ENCODE data around the gene DNAJA2.
"Not testable (repeated sequence)": the region's sequence is repeated elsewhere in the genome, so short reads cannot be mapped to it uniquely, and the experiment has no call there.

Gene DNAJA2

DNA sequence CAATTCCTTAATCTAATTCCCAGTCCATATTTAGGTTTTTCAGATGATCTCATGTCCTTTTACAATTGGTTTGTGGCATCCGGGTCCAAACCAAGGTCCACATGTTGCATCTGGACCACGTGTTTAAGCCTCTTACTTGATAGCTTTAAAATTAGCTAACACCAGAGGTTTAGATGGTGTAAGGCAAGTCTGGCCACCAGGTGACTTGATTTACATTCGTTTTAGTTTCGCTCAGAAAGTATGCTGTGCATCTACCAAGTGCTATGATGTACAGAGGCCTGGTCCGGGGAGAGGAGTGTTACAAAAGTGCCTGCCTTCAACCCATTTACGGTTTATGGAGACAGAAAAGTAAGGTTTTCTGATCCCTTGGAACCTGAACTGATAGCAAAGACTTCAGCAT is 878 bp upstream of the DNAJA2 start:
- DNase-seq = peak; percentile 68

DNA sequence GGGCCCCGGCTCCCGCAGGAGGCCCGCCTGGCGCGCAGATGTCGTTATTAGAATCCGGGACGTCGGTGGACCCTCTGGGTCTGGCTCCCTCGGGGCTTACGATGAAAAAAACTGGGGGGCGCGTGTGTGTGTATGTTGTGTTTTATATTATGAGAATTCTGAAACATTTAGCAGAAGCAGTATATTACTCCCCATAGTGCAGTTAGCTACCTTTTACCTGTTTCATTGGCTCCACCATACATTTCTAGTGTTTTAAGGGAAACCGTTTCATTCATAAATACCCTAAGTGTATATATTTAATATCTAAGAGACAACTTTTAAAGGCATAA is 486 bp upstream of the DNAJA2 start:
- DNase-seq = no peak

DNA sequence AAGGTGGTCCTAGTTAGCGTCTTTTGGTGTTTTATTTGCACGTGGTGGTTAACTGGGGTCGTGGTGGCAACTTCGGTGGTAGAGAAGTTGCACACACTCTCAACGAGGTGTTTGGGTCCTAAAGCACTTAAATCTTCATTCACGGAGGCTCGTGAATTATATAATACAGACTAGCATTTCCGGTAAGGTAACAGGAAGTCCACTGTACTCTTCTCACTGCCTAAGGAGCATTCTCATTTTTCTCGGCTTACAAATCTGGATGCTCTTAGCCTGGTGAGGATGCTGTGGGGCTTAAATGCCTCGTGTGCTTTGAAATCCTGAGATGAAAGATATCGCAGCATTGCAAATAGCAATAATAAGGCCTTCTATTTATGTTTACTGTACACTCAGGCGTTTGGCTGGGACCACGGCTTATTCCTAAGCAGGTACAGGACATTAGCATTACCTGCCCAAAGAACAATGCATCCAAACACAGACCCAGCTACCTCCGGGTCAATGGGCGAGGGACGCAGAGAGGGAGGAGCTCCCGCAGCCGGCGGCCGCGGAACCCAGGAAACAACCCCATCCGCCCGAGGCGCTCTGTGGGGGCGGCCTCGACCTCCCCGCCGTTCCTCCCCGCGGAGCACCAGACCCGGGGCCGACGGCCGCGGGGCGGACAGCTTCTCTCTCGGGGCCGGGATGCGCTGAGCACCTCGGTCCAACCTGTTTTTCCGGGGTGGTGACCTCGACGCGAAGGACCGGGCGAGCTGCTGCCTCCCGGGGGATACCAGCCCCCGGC is 856 bp downstream of the DNAJA2 start:
- peak; percentile 74 for DNase-seq

DNA sequence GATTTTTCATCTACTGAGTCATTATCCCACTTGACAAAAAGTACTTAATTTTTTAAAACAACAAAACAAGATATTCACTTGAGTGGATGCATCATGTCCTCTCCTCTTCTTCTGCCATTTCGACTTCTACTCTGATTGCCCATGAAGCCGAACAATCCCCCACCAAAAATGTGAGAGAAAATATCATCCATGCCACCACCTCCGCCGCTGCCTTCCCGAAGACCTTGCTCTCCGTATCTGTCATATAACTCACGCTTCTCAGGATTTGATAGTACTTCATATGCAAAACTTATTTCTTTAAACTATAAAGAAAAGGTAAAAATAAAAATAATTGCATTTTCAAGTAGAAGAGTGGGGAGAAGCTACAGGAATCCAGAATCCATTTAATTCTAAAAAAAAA is 2.2 kb downstream of the DNAJA2 start:
- DNase-seq = no peak

DNA sequence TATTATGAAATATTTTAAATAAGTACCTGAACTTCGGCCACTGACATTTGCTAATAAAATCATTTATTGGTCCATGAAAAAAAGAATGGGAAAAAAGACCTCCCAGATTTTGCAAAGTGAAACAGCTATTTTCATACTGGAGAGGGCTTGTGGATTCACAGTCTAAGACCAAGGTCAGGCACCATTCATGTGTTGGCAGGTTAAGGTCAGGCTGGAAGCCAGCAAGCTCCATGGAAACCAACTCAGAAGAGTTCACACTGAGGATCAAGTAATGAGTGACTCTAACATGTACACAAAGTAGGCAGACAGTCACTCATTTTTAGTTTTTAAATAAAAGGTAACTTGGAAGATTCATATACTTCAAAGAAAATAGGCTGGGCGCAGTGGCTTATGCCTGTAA is 3.4 kb downstream of the DNAJA2 start:
- no peak for DNase-seq

- DNase-seq = no peak
These were observed 5.4 kb downstream of the DNAJA2 start for GRCh38 chr16:46968063-46968435.

- DNase-seq = no peak
These were observed 10.8 kb downstream of the DNAJA2 start for GRCh38 chr16:46962629-46963028.

DNA sequence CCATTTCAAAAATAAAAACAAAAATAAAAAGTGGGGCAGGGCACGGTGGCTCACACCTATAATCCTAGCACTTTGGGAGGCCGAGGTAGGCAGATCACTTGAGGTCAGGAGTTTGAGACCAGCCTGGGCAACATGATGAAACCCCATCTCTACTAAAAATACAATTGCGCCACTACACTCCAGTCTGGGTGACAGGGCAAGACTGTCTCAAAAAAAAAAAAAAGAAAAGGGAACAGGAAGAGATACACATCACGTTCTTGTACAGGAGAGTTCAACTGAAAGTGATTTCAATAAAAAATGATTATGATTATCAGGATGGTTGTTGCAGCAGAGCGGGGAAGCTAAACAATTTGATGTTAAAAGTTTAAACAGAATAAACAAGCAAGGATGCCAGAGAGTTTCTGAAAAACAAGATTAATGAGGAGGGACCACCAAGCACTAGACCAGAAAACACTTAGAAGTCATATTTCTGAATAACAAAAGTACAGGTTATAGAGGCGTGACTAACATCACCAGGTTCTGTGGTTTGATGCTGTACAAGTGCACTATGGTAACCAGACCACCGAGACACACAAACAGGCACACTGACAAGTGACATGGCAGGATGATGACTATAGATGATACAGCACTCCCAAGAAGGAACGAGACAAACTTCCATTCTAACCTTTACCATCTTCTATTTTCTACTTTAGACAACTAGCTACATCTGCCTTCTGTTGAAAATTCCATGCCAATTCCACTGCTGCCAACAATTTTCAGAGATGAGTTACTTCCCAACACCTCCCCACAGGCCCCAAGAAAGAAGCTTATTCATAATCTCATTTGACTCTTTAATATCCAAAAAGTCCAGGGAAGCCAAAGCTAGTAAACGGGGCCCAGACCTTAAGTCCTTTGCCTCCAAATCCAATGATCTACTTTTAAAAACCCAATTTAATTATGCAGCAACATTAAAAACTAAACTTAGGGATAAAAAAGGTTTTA is 11.8 kb downstream of the DNAJA2 start:
- DNase-seq = no peak

DNA sequence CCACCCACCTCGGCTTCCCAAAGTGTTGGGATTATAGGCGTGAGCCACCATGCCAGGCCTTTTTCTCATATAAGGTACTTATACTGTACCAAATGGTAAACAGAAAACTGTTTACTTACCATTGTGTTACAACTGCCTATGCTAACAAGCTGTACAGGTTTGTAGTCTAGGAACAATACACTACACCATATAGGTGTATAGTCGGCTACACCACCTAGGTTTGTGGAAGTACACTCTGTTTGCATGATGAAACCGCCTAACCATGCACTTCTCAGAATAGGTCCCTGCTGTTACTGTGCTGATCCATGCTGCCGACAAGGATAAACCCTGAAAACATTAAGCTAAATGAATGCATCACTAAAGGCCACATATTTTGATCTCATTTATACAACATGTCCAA is 18.9 kb downstream of the DNAJA2 start:
- peak; percentile 79 for DNase-seq

- DNase-seq = no peak
These were observed 23.5 kb downstream of the DNAJA2 start for GRCh38 chr16:46950009-46950408.

DNA sequence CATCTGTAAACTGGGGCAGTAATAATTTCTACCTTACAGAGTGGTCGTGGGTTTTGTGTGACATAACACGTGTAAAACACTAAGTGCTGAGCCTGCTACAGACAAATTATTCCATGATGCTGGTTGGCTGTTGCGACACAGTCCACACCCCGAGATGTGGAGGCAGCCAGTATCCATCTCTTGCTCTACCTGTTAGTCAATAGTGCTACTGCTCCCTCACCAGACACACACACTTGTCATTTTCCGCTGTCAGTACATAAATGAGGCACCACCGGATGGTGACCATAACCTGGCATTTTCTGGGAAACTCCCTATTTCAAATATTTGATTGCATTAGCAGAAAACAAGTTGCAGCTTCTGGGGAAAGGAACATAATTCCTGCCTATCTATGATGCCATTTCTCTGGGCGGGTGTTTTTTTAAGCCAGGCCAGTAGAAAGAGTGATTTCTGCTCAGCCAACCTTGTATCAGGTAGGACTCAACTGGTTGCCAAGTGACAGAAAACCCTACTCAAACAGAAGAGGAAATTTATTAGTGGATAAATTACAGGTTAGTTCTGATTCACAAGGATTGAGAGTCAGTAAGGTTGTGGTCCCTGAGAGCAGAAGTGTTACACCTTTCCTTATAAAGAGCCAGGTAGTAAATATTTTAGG is 24.1 kb downstream of the DNAJA2 start:
- peak; percentile 20 for DNase-seq

DNA sequence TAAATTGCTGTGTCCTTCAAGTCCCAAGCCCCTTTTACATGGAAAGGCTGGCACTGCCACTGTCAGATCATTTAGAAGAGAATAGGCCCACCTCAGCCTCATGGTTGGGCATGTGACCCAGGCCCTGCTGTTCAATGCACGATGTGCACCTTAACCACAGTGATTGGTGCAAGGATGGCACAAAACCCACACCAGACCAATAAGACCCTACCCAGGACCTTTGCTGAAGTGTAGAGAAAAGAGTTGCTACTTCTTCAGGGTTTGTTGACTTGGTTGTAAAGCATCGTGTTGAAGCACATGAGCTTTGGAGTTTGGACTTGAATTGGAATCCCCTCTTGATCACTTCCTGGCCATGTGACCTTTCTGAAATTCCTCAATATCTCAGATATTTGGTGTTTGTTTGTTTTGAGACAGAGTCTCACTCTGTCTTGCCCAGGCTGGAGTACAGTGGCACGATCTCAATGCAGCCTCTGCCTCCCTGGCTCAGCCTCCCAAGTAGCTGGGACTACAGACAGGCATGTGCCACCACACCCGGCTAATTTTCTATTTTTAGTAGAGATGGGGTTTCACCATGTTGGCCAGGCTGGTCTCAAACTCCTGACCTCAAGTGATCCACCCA is 24.8 kb downstream of the DNAJA2 start:
- no peak for DNase-seq

DNA sequence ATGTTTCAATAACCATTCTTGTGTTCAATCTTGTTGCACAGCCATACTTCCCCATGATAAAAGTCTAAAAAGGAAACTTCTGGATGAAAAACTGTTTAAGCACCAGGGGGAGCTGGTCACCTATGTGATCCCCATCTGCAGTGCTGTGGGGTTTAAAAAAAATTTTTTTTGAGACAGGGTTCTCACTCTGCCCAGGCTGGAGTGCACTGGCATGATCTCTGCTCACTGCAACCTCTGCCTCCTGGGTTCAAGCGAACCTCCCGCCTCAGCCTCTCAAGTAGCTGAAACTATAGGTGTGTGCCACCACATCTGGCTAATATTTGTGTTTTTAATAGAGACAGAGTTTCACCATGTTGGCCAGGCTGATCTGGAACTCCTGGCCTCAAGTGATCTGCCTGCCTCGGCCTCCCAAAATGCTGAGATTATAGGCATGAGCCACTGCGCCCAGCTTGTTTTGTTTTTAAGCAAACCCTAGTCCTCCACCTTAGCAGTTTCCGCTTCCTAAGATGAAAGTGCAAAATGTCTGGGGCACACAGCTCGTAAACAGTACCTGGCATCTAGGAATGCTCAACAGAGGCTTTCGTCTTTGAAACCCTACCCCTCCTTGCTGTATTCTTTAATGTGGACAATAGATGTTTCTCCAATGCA is 25.4 kb downstream of the DNAJA2 start:
- DNase-seq = peak; percentile 78

GRCh38 chr16:46944713-46945112 is 28.8 kb downstream of the DNAJA2 start:
- DNase-seq = not testable (repeated sequence)

- no peak for DNase-seq
These were observed 35.9 kb downstream of the DNAJA2 start for GRCh38 chr16:46937536-46937935.

DNA sequence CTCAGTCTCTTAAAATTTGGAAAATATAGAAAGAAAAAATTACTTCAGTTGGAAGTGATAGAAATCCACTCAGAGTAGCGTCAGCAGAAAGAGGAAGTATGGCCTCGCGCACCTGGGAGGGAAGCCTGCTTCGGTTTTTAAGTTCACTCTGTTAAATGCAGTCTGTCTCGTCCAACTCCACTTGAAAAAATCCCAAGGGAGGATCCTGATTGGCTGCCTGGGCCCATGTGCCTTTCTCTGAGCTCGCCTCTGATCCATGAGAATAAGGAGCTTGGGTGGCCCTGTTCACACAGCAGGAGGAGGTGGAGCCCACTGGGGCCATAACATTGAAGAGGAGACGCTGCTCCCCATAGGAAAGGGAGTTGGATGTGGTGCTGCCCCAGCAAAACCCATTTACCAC is 40.7 kb downstream of the DNAJA2 start:
- DNase-seq = peak; percentile 50

GRCh38 chr16:46930861-46931260 is 42.6 kb downstream of the DNAJA2 start:
- no peak for DNase-seq

- peak; percentile 76 for DNase-seq
These were observed 43.8 kb downstream of the DNAJA2 start for GRCh38 chr16:46929378-46930332.

DNA sequence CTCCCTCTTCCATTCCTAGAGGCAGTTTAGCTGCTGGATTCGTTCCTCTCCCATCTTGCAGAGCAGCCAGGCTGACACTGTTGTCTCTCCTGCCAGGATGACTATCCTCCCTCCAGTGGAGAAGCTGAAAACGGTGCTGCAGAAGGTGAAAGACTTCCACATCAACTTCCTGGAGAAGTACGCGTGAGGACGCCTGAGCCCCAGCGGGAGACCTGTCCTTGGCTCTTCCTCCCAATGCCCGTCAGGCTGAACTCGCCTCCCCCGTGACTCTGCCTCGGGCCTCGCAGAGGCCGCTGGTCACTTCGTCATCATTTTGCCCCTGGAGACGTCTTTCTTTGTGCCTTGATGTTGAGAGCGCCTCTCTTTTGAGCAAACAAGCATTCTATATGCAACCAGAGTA is 44.7 kb downstream of the DNAJA2 start:
- DNase-seq = peak; percentile 34

GRCh38 chr16:46927273-46927672 is 46.2 kb downstream of the DNAJA2 start:
- DNase-seq = no peak

GRCh38 chr16:46926470-46927225 is 46.8 kb downstream of the DNAJA2 start:
- DNase-seq = no peak
